Smooth muscle cell (in vitro differentiated cells): ENCODE measurements around the gene IFNE. TPM values are rescaled to one million over a fixed set of nuclear protein-coding genes. Genes with fewer than 3 reads are reported as not detected.
A peak's percentile ranks its signal among the peaks of the same experiment; 100 is the strongest.
"Not testable (repeated sequence)": the region's sequence is repeated elsewhere in the genome, so short reads cannot be mapped to it uniquely, and the experiment has no call there.

ENCODE experiments used
- DNase-seq: peaks from one replicate; lab custom pipeline; 2025; ENCODE audit not compliant: unreplicated experiment; lab: John Stamatoyannopoulos, UW
- H2AFZ ChIP-seq: fragments of 200-600 bp; sonication (generic); 2 replicates; pipeline ENCODE4 v1.6.0; 2016; ENCODE audit warnings: antibody characterized with exemption, low read depth, mild to moderate bottlenecking
- H3F3A ChIP-seq: fragments of 200-600 bp; sonication (generic); 2 replicates; pipeline ENCODE4 v1.6.0; 2017; ENCODE audit warnings: antibody characterized with exemption, low read depth
- H3K27ac ChIP-seq: fragments of 200-600 bp; sonication (generic); 2 replicates; pipeline ENCODE4 v1.5.1; 2016; ENCODE audit warnings: low read depth, mild to moderate bottlenecking
- H3K27me3 ChIP-seq: fragments of 200-600 bp; sonication (generic); 2 replicates; pipeline ENCODE4 v1.6.1; 2016; ENCODE audit warnings: low read depth, mild to moderate bottlenecking
- H3K36me3 ChIP-seq: fragments of 200-600 bp; sonication (generic); 2 replicates; pipeline ENCODE4 v1.5.1; 2016; ENCODE audit warnings: low read depth
- H3K4me1 ChIP-seq: fragments of 200-600 bp; sonication (generic); 2 replicates; pipeline ENCODE4 v1.5.1; 2016; ENCODE audit warnings: low read depth
- H3K4me2 ChIP-seq: fragments of 200-600 bp; sonication (generic); 2 replicates; pipeline ENCODE4 v1.6.0; 2016; ENCODE audit warnings: mild to moderate bottlenecking
- H3K4me3 ChIP-seq: fragments of 200-600 bp; sonication (generic); 2 replicates; pipeline ENCODE4 v1.5.1; 2016; ENCODE audit warnings: mild to moderate bottlenecking
- H3K79me2 ChIP-seq: fragments of 200-600 bp; sonication (generic); 2 replicates; pipeline ENCODE4 v1.6.0; 2016; ENCODE audit warnings: low read depth, mild to moderate bottlenecking
- H3K9ac ChIP-seq: fragments of 200-600 bp; sonication (generic); 2 replicates; pipeline ENCODE4 v1.6.0; 2016; ENCODE audit warnings: low read depth
- H3K9me3 ChIP-seq: fragments of 200-600 bp; sonication (generic); replicated peaks from 2 replicates; pipeline ENCODE4 v1.5.1; 2016; ENCODE audit warnings: low read depth
- H4K20me1 ChIP-seq: fragments of 200-600 bp; sonication (generic); 2 replicates; pipeline ENCODE4 v1.6.0; 2016; ENCODE audit warnings: low read depth
- WGBS: methylation state at CpG from one replicate; pipeline ENCODE4 v1.1.7; 2016; ENCODE audit warnings: low lambda C conversion rate; 5-methylcytosine and 5-hydroxymethylcytosine counted together
- polyA plus RNA-seq: library from polyadenylated mRNA; unstranded; fragments of >200 nt; fragmentation: Nextera tagmentation; extraction: Ambion mirVana; gene quantifications from 2 replicates; pipeline ENCODE4 v1.2.1, GENCODE V29; 2016
- total RNA-seq: library from RNA; depleted of rRNA; stranded (reverse); fragments of >200 nt; gene quantifications from 2 replicates; pipeline ENCODE4 v1.2.3, GENCODE V29; 2014
- TF ChIP-seq, protein P1 (sequence below): fragments of 200-600 bp; sonication (generic); IDR thresholded peaks from 2 replicates; pipeline ENCODE4 v1.5.1; 2017; ENCODE audit warnings: borderline replicate concordance, mild to moderate bottlenecking, antibody characterized with exemption; ENCODE audit not compliant: insufficient read depth, poor library complexity, severe bottlenecking

The IFNE gene
- total and polyA plus RNA-seq, 2 experiments from 2014 or later: 1.2 TPM; not detected in 1

DNA sequence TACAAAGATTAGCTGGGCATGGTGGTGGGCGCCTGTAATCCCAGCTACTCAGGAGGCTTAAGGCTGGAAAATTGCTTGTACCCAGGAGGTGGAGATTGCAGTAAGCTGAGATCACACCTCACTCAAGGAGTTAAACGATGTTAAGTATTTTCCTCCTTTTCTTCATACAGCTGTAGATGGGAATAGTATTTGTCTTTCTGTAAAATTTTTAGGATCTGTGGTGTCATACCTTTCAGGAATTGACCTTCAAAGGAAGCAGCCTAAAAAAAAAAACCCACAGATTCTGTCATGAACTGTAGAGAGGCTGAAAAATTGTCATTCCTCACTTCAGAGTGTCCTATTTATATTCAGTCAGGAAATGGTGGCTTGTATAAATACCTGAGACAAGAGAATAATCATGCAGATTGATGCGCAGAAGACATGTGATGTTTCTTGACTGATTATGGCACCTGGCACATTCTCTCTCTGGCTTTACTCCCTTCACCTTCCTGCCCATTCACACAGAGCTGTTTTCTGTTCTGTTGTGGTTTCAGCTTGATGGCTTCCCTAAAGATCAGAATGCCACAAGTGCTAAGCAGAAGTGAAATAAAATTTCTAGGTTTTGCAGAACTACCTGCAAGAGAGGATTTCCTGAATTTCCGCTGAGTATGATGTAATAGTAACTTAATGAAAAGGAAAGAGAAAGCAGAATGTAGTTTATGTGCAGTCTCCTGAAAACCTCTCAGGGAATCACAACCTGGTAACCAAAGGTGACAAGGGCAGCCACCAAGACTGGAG, 38.1 kb downstream of the IFNE start:
- H4K20me1 ChIP-seq: no peaks in the 10 kb centered on the region
- no peak overlapping the region for H3K27ac ChIP-seq
- H3K9ac ChIP-seq: no peak overlapping the region
- H3F3A ChIP-seq: no peaks in the 10 kb centered on the region
- TF ChIP-seq, protein P1, sequence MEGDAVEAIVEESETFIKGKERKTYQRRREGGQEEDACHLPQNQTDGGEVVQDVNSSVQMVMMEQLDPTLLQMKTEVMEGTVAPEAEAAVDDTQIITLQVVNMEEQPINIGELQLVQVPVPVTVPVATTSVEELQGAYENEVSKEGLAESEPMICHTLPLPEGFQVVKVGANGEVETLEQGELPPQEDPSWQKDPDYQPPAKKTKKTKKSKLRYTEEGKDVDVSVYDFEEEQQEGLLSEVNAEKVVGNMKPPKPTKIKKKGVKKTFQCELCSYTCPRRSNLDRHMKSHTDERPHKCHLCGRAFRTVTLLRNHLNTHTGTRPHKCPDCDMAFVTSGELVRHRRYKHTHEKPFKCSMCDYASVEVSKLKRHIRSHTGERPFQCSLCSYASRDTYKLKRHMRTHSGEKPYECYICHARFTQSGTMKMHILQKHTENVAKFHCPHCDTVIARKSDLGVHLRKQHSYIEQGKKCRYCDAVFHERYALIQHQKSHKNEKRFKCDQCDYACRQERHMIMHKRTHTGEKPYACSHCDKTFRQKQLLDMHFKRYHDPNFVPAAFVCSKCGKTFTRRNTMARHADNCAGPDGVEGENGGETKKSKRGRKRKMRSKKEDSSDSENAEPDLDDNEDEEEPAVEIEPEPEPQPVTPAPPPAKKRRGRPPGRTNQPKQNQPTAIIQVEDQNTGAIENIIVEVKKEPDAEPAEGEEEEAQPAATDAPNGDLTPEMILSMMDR: no peak
- no peak overlapping the region for H3K4me2 ChIP-seq
- WGBS: 90% methylated on average over 4 of the region's 4 CpGs
- H3K27me3 ChIP-seq: no peaks in the 10 kb centered on the region
- H2AFZ ChIP-seq: no peak overlapping the region
- H3K4me3 ChIP-seq: no peak overlapping the region
- H3K9me3 ChIP-seq: no peaks in the 10 kb centered on the region
- H3K36me3 ChIP-seq: no peaks in the 10 kb centered on the region
- no peaks in the 10 kb centered on the region for H3K4me1 ChIP-seq
- H3K79me2 ChIP-seq: no peaks in the 10 kb centered on the region
- DNase-seq: no peak

DNA sequence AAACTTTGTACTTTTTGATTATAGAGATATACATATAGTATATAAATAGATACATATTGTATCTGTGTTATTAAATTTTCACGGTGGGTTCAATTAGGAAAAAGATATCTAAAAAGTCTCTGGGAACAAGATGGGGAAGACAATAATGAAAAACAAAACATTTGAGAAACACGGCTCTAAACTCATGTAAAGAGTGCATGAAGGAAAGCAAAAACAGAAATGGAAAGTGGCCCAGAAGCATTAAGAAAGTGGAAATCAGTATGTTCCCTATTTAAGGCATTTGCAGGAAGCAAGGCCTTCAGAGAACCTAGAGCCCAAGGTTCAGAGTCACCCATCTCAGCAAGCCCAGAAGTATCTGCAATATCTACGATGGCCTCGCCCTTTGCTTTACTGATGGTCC, 42.0 kb downstream of the IFNE start, which contains the start of gene IFNA1:
Gene IFNA1, plus strand, starts transcription at position 301 of the 400 bp plus-strand sequence. Its CDS starts 69 bp downstream, at position 370.
- no peaks in the 10 kb centered on the region for H3K9me3 ChIP-seq
- WGBS: 100% methylated on average over 4 of the region's 4 CpGs
- DNase-seq: no peak

DNA sequence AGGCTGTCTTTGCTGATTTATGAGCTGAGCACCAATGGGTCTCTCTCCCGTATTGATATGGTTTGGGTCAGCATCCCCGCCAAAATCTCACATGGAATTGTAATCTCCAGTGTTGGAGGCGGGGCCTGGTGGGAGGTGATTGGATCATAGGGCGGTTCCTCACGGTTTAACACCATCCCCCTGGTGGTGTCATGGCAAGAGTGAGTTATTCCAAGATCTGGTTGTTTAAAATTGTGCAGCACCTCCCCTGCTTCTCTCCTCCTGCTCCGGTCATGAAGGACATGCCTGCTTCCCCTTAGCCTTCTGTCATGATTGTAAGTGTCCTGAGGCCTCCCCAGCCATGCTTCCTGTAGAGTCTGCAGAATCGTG, 47.1 kb downstream of the IFNE start:
- WGBS: 87% methylated on average over 7 of the region's 7 CpGs
- not testable (repeated sequence) for DNase-seq

More for the DNA sequence above, 42.0 kb downstream of the IFNE start, which contains the start of gene IFNA1:
- Histone ChIP-seq H3K4me1 (no peaks in the 10 kb centered on the region), H4K20me1 (no peaks in the 10 kb centered on the region), H3F3A (no peaks in the 10 kb centered on the region), H3K9ac (no peak within 1 kb of the TSS), H3K4me2 (no peak within 1 kb of the TSS), H3K4me3 (no peak within 1 kb of the TSS), H3K79me2 (no peaks in the 10 kb centered on the region), H2AFZ (no peak within 1 kb of the TSS), H3K36me3 (no peaks in the 10 kb centered on the region), H3K27ac (no peak within 1 kb of the TSS), H3K27me3 (no peaks in the 10 kb centered on the region)
- TF ChIP-seq, protein P1: no peak

DNA sequence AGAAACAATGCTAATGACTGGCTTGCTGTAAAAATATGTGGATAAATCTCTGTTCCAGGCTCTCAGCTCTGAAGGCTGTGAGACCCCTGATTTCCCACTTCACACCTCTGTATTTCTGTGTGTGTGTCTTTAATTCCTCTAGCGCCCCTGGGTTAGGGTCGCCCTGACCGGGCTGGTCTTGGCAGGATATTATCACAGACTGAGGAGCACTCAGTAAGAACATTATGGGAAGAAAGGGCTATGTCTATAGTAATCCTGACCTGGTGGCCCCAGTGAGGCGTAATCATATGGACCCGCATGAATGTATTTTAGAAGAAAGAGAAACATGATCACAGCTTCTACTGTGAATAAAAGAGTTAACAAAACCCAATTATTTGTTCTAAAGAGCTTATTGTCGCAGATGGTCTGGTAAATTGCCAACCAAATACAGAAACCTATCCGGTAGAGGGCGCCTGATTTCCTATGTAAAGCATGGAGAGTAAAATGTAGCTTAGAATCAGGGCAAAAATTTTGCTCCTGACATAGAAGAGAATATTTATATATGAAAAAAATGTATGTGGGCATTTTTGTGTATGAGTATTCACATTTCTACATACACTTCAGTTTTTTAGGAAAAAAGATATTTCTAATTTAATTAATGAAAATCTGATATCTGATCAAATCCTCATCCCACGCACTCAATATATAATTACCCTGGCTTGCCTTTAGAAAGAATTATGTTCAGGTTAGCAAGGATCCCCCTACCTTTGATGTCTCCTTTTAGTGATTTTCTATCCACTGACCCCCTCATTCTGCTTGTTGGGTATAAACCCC, 47.7 kb downstream of the IFNE start:
- WGBS: 60% methylated on average over 9 of the region's 9 CpGs
- Histone ChIP-seq H4K20me1 (no peaks in the 10 kb centered on the region), H3K36me3 (no peaks in the 10 kb centered on the region), H3K27ac (no peak overlapping the region), H3K79me2 (no peaks in the 10 kb centered on the region), H3K4me3 (no peak overlapping the region), H3F3A (no peaks in the 10 kb centered on the region), H3K27me3 (no peaks in the 10 kb centered on the region), H3K9ac (no peak overlapping the region), H3K4me1 (no peaks in the 10 kb centered on the region), H3K4me2 (no peak overlapping the region), H2AFZ (no peak overlapping the region), H3K9me3 (no peaks in the 10 kb centered on the region)
- no peak for DNase-seq
- TF ChIP-seq, protein P1: peak; percentile 58

More for the DNA sequence above, 47.1 kb downstream of the IFNE start:
- H3K27ac ChIP-seq, H3F3A ChIP-seq, H3K9ac ChIP-seq, H3K4me2 ChIP-seq, H4K20me1 ChIP-seq, H2AFZ ChIP-seq, H3K9me3 ChIP-seq, H3K4me1 ChIP-seq, H3K36me3 ChIP-seq, H3K79me2 ChIP-seq, H3K4me3 ChIP-seq, H3K27me3 ChIP-seq: not testable (repeated sequence)
